NCI-H460 (cell line): ENCODE measurements around the gene DTX3. TPM values are rescaled to one million over a fixed set of nuclear protein-coding genes. Genes with fewer than 3 reads are reported as not detected.
"Not testable (repeated sequence)": the region's sequence is repeated elsewhere in the genome, so short reads cannot be mapped to it uniquely, and the experiment has no call there.

Experiments
- DNase-seq: peaks from one replicate; pipeline ENCODE4 v3.0.0-alpha.2; 2016; ENCODE audit warnings: low read depth; ENCODE audit errors: extremely low read depth
- total RNA-seq: library from RNA; depleted of rRNA; stranded (reverse); fragments of >200 nt; shearing (Covaris generic); gene quantifications from 2 replicates; pipeline ENCODE4 v1.2.3, GENCODE V29; 2014

The DTX3 gene
- total RNA-seq, 1 experiment from 2014 or later: 27.4 TPM

- DNase-seq: no peak
Observed at GRCh38 chr12:57582440-57582839, 22.2 kb upstream of the DTX3 start.

- DNase-seq: peak; percentile 81
Observed at GRCh38 chr12:57583008-57583831, 21.4 kb upstream of the DTX3 start.

- DNase-seq: no peak
Observed at GRCh38 chr12:57584050-57584449, 20.6 kb upstream of the DTX3 start.

GRCh38 chr12:57584690-57585089, 19.9 kb upstream of the DTX3 start:
- no peak for DNase-seq

- no peak for DNase-seq
Observed at GRCh38 chr12:57585156-57585555, 19.5 kb upstream of the DTX3 start.

GRCh38 chr12:57586128-57586527, 18.5 kb upstream of the DTX3 start:
- DNase-seq: no peak

GRCh38 chr12:57586832-57587429, 17.7 kb upstream of the DTX3 start:
- DNase-seq: no peak

- DNase-seq: not testable (repeated sequence)
Observed at GRCh38 chr12:57588951-57589610, 15.5 kb upstream of the DTX3 start.

- DNase-seq: no peak
Observed at GRCh38 chr12:57590479-57590863, 14.2 kb upstream of the DTX3 start.

GRCh38 chr12:57590864-57591781, 13.5 kb upstream of the DTX3 start, which contains the start of gene PIP4K2C:
Gene PIP4K2C (plus strand): TSS chr12:57591192. CDS start chr12:57591290, 98 bp downstream.
- DNase-seq: peak; percentile 59

GRCh38 chr12:57591782-57592325, 12.8 kb upstream of the DTX3 start:
- DNase-seq: no peak

GRCh38 chr12:57592551-57593165, 12.0 kb upstream of the DTX3 start:
- DNase-seq: no peak

GRCh38 chr12:57593187-57593586, 11.4 kb upstream of the DTX3 start:
- DNase-seq: no peak

- DNase-seq: no peak
Observed at GRCh38 chr12:57600395-57600794, 4.2 kb upstream of the DTX3 start.

- no peak for DNase-seq
Observed at GRCh38 chr12:57602544-57602943, 2.1 kb upstream of the DTX3 start.

GRCh38 chr12:57603324-57603723, 1.3 kb upstream of the DTX3 start:
- no peak for DNase-seq

GRCh38 chr12:57603815-57604453, 690 bp upstream of the DTX3 start:
- DNase-seq: no peak

- DNase-seq: no peak
Observed at GRCh38 chr12:57604992-57605810, 577 bp downstream of the DTX3 start.
